ENCODE results near the gene SARDH.

Gene SARDH

DNA sequence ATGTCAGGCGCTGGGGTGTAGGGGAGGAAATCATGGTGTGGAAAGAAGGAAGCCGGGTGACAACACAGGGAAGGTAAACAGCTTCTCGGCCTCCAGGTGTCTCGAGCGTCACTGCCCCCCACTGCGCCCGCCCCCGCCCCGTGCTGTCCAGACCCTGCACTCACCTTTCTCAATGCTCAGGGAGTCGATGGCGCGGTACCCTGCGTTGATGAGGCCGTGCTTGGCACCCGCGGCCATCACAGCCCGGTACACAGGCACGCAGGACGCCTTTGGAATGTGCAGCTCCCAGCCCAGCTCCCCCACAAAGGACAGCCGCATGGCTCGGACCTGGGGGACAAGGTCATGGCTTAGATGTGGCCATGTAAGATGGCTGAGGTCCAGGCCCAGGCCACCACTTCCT, 66.8 kb downstream of the SARDH start:
- no peak overlapping the region for H3K4me3 ChIP-seq (ENCODE audit: low read depth, low read length)
- TF ChIP-seq, protein P1, sequence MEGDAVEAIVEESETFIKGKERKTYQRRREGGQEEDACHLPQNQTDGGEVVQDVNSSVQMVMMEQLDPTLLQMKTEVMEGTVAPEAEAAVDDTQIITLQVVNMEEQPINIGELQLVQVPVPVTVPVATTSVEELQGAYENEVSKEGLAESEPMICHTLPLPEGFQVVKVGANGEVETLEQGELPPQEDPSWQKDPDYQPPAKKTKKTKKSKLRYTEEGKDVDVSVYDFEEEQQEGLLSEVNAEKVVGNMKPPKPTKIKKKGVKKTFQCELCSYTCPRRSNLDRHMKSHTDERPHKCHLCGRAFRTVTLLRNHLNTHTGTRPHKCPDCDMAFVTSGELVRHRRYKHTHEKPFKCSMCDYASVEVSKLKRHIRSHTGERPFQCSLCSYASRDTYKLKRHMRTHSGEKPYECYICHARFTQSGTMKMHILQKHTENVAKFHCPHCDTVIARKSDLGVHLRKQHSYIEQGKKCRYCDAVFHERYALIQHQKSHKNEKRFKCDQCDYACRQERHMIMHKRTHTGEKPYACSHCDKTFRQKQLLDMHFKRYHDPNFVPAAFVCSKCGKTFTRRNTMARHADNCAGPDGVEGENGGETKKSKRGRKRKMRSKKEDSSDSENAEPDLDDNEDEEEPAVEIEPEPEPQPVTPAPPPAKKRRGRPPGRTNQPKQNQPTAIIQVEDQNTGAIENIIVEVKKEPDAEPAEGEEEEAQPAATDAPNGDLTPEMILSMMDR (IDR thresholded peaks at IDR 0.05; ENCODE audit: insufficient read depth, low read depth, low read length, missing control alignments): no peak
- no peak for DNase-seq (ENCODE audit: low read depth)

DNA sequence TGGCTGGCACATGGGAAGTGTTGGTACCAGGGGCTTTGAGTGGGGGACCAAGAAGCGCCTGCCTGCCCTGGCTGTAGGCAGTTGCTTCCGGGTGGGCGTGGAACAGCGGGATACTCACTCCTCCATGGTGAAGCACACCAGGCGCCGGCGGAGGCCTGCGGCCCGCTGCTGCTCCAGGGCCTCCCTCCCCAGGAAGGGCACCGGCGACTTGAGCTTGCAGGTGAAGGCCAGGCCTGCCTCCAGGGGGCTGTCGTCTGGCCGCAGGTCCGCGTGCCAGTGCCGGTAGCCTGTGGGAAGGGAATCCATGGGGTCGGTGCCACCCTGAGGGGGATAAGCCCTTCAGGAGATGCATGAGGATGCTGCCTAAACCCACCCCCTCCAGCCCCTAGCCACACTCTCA, 67.7 kb downstream of the SARDH start:
- TF ChIP-seq, protein P1 (IDR thresholded peaks at IDR 0.05; ENCODE audit: insufficient read depth, low read depth, low read length, missing control alignments): no peak
- no peak overlapping the region for H3K4me3 ChIP-seq (ENCODE audit: low read depth, low read length)
- DNase-seq (ENCODE audit: low read depth): no peak

DNA sequence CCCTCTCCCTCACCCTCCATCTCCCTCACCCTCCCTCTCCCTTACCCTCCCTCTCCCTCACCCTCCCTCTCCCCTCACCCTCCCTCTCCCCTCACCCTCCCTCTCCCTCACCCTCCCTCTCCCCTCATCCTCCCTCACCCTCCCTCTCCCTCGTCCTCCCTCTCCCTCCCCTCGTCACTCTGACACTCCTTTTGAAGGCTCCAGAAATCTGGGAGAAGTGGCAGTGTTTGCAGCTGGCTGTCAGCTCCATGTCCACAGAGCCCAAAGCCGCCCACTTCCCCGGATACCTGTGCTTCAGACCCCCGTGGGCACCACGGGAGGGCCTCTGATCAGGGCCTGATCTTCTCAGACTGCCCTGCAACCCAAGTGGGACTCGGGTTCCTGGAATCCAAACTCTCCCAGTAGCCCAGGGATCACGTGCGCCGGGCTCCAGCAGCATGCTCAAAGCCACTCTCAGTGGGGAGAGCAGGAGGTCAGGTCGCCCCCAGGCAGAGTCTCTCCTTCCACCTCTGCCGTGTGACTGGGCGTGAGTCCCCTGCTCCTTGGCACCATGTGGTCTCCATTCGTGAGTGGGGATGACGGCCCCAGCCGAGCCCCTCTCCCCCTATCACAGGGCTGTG, 68.9 kb downstream of the SARDH start:
- TF ChIP-seq, protein P1 (IDR thresholded peaks at IDR 0.05; ENCODE audit: insufficient read depth, low read depth, low read length, missing control alignments): no peak
- H3K4me3 ChIP-seq (ENCODE audit: low read depth, low read length): no peak overlapping the region
- no peak for DNase-seq (ENCODE audit: low read depth)

DNA sequence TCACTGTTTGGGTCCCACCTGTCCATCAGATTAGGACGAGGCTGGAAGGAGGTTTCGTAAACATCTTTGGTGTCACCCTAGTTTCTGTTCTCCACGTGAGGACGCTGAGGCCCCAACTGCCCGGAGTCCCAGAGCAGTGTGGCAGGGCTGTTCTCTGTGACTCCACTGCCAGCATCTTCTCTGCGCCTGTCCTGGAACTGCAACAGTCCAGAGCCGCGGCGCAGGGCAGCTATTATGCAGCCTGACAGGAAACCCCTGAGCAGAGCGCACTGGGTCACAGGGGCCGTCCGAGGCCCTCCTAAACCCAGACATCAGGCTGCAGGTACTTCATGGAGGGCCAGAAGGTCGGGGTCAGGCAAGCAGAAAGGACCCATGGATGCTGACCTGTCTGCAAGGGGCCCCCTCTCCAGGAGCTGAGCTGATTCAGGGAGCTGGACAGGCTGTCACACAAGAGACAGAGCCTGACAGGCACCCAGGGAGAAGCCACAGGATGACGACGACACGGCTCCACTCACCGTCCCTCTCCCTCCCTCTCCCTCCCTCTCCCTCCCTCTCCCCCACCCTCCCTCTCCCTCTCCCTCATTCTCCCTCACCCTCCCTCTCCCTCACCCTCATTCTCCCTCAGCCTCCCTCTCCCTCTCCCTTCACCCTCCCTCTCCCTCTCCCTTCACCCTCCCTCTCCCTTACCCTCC, 70.2 kb downstream of the SARDH start:
- no peak overlapping the region for H3K4me3 ChIP-seq (ENCODE audit: low read depth, low read length)
- TF ChIP-seq, protein P1 (IDR thresholded peaks at IDR 0.05; ENCODE audit: insufficient read depth, low read depth, low read length, missing control alignments): no peak
- no peak for DNase-seq (ENCODE audit: low read depth)

DNA sequence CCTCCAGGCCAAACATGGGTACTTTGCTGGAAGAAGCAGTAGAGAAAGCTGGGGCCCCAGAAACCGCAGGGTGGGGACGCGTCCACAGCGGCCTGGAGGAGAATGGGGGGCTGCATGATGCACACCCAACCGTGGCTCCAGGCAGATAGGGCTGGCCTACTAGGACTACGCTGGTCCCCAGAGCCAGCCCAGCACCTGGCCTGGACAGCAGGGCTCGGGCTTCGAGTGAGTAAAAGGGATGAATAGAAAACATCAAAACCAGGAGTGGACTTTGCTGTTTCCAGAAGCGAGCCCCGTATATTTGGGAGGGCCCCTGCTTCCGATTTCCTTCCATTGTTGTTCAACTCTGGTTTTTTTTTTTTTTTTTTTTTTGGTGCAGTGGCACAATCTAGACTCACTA, 71.3 kb downstream of the SARDH start:
- TF ChIP-seq, protein P1 (IDR thresholded peaks at IDR 0.05; ENCODE audit: insufficient read depth, low read depth, low read length, missing control alignments): no peak
- H3K4me3 ChIP-seq (ENCODE audit: low read depth, low read length): no peak overlapping the region
- DNase-seq (ENCODE audit: low read depth): no peak

DNA sequence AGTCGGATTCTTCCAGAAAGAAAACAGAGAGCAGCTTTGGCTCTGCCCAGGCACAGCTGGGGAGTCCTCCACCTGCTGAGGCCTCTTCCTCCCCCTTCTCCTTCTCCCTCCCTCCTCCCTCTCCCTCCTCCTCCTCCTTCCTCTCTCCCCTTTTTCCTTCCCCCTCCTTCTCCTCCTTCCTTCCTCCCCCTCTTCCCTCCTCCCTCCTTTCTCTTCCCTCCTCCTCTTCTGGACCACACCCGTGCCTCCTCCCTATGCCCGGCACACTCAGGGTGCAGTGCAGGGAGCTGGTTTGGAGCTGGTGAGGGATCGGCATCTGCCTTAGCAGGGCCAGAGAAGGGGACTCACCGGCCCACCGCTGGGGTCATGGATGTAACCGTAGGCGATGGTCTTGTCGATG, 71.8 kb downstream of the SARDH start:
- no peak overlapping the region for H3K4me3 ChIP-seq (ENCODE audit: low read depth, low read length)
- TF ChIP-seq, protein P1 (IDR thresholded peaks at IDR 0.05; ENCODE audit: insufficient read depth, low read depth, low read length, missing control alignments): no peak
- no peak for DNase-seq (ENCODE audit: low read depth)

DNA sequence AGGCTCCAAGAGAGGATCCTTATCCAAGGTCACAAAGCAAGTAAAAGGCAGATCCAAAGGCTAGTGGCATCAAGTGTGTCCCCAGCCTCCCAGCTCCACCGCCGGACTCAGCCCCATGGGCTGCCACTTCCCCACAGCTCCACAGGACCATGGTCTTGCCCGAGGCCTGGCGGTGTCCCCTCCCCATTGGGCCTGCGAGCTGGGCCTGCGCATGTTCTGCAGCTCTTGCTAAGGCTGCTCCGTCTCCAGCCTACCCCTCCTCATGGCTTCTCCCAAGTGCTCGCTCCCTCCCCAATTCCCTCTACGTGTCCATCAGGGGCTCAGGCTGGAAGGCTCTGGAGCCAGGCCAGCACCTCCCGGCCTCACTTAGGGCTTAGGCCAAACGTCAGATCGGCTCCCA, 72.6 kb downstream of the SARDH start:
- TF ChIP-seq, protein P1 (IDR thresholded peaks at IDR 0.05; ENCODE audit: insufficient read depth, low read depth, low read length, missing control alignments): no peak

More for the DNA sequence above, 72.6 kb downstream of the SARDH start:
- DNase-seq (ENCODE audit: low read depth): no peak
- H3K4me3 ChIP-seq (ENCODE audit: low read depth, low read length): no peak overlapping the region

Data from GM12865 (cell line).